ENCODE results near the gene ARID5B.

DNA sequence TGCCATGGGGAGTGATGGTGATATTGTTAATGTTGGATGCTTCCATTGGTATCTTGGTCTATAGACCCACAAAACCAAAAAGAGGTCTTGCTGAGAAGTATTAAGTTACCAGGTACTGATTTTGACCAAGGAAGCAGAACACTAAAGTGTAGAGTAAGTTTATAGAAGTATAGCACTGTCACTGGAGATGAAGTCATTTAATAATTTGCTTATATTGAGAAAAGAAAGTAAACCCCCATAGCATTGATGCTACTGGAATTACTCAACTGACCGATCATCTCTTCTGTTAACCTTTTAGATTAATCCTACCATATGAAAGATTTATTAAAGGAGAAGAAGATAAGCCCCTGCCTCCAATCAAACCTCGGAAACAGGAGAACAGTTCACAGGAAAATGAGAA lies 183.9 kb downstream of the ARID5B start:
- no peak for TF ChIP-seq CTCF (IDR thresholded peaks at IDR 0.05; ENCODE audit: poor library complexity)
- TF ChIP-seq EZH2 (IDR thresholded peaks at IDR 0.05; ENCODE audit: borderline replicate concordance), result no peak
